Measurements from ENCODE around the gene SLC19A2. TPM values are rescaled to one million over a fixed set of nuclear protein-coding genes. Genes with fewer than 3 reads are reported as not detected.

Gene SLC19A2
- total RNA-seq, 4 donors from 2014 or later = 19.0 to 38.8 (median 20.6) TPM

DNA sequence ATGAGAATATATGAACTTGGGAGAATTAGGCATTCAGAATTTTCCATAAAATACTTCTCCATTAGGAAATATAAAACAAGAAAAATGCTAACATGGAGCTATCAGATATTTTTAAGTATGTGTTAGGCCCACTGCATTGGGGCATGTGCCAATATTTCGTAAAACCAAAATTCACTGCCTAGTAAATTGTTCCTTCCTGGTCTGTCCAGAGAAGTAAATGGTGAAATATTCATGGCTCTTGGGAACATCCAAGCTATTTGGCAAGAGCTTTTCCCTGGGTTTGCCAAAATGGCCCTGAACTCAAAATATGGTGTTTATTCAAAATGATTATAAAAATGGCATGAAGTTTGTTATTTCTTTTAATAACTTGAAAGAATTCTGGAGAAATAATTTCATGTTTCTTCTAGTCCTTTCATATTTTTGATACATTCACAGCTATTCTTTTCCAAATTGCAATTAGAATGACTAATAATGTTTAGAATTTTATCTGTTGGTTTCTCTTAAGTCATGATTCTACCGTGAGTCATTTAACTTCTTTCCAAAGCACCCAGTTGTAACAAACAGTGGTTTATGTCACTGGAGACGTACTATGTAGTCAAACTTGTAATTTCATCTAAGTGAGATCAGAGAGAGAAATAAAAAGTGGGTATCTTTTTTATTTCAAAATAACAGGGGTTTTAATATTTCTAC, 25.7 kb upstream of the SLC19A2 start:
- H3K4me3 ChIP-seq = no peak overlapping the region
- peak overlapping the region; percentile 45 to 68 (median 64) for H3K27ac ChIP-seq (replicated peaks in 1 of 4)
- H3K27me3 ChIP-seq = no peaks in the 10 kb centered on the region
- H3K36me3 ChIP-seq = no peaks in the 10 kb centered on the region
- H3K9me3 ChIP-seq = no peaks in the 10 kb centered on the region
- peaks cover 0 to 28% (median 14%) of the 10 kb centered on the region in 4 donors for H3K4me1 ChIP-seq
- no peak for DNase-seq (ENCODE audit: extremely low spot score)
- WGBS = 52% methylated on average over 3 of the region's 3 CpGs
- TF ChIP-seq, protein P1, sequence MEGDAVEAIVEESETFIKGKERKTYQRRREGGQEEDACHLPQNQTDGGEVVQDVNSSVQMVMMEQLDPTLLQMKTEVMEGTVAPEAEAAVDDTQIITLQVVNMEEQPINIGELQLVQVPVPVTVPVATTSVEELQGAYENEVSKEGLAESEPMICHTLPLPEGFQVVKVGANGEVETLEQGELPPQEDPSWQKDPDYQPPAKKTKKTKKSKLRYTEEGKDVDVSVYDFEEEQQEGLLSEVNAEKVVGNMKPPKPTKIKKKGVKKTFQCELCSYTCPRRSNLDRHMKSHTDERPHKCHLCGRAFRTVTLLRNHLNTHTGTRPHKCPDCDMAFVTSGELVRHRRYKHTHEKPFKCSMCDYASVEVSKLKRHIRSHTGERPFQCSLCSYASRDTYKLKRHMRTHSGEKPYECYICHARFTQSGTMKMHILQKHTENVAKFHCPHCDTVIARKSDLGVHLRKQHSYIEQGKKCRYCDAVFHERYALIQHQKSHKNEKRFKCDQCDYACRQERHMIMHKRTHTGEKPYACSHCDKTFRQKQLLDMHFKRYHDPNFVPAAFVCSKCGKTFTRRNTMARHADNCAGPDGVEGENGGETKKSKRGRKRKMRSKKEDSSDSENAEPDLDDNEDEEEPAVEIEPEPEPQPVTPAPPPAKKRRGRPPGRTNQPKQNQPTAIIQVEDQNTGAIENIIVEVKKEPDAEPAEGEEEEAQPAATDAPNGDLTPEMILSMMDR (IDR thresholded peaks at IDR 0.05) = no peak
- TF ChIP-seq EP300 (IDR thresholded peaks at IDR 0.05) (no peak), POLR2AphosphoS5 (IDR thresholded peaks at IDR 0.05) (peak in 1 of 2 donors; percentile 68), POLR2A (IDR thresholded peaks at IDR 0.05; ENCODE audit: low read depth) (no peak)
- intact Hi-C loops (cut with DNase I) = no loop called here

DNA sequence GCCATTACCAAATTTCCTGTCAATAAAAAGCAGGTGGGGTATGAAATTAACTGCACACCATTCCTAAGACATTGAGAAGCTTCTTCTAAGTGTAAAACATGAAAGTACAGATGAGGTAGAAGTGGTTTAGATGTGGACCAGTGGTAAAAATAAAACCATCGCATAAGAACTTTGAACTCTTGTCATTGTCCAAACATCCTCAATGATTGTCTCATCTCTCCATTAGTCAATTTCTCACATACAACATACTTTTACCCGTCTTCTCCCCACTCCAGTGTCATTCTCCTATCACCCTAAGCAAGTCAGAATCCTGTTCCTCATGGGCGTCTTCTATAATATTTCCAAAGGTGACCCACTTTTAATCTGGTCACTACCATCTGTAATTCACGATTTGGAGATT, 24.3 kb upstream of the SLC19A2 start:
- no peak for DNase-seq (ENCODE audit: extremely low spot score)
- TF ChIP-seq EP300 (IDR thresholded peaks at IDR 0.05) (no peak), POLR2A (IDR thresholded peaks at IDR 0.05; ENCODE audit: low read depth) (no peak), POLR2AphosphoS5 (IDR thresholded peaks at IDR 0.05) (no peak)
- TF ChIP-seq, protein P1 (IDR thresholded peaks at IDR 0.05) = no peak
- Histone ChIP-seq H3K27me3 (no peaks in the 10 kb centered on the region), H3K4me1 (peaks cover 0 to 28% (median 14%) of the 10 kb centered on the region in 4 donors), H3K4me3 (no peak overlapping the region), H3K27ac (replicated peaks in 1 of 4) (peak overlapping the region in 1 of 4 donors; percentile 45), H3K9me3 (no peaks in the 10 kb centered on the region), H3K36me3 (no peaks in the 10 kb centered on the region)
- intact Hi-C loops (cut with DNase I) = no loop called here
- WGBS = 88% methylated on average over 4 of the region's 4 CpGs

DNA sequence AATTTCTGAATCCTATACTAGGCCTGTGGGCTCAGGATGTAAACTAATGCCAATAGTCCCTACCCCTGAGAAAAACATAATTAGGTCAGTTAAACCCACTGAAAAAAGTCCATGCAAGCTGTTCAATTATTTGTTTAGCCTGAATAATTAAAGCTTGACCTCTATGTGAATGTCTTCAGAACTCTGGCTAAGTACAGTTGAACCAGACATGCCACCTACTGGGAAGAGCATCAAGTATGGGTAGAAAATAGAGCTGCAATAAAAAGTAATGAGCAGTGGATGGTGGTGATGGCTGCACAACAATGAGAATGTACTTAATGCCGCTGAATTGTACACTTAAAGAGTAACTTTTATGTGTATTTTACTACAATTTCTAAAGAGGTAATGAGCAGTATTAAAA, 23.6 kb upstream of the SLC19A2 start:
- peaks cover 0 to 28% (median 14%) of the 10 kb centered on the region in 4 donors for H3K4me1 ChIP-seq
- H3K27ac ChIP-seq (replicated peaks in 1 of 4) = no peak overlapping the region
- no peak for DNase-seq (ENCODE audit: extremely low spot score)
- H3K27me3 ChIP-seq = no peaks in the 10 kb centered on the region
- no peaks in the 10 kb centered on the region for H3K36me3 ChIP-seq
- intact Hi-C loops (cut with DNase I) = no loop called here
- TF ChIP-seq, protein P1 (IDR thresholded peaks at IDR 0.05) = no peak
- TF ChIP-seq POLR2A (IDR thresholded peaks at IDR 0.05; ENCODE audit: low read depth) = no peak
- TF ChIP-seq POLR2AphosphoS5 (IDR thresholded peaks at IDR 0.05) = no peak
- no peak for TF ChIP-seq EP300 (IDR thresholded peaks at IDR 0.05)
- 97% methylated on average over 1 of the region's 1 CpG for WGBS
- H3K4me3 ChIP-seq = no peak overlapping the region
- H3K9me3 ChIP-seq = no peaks in the 10 kb centered on the region

DNA sequence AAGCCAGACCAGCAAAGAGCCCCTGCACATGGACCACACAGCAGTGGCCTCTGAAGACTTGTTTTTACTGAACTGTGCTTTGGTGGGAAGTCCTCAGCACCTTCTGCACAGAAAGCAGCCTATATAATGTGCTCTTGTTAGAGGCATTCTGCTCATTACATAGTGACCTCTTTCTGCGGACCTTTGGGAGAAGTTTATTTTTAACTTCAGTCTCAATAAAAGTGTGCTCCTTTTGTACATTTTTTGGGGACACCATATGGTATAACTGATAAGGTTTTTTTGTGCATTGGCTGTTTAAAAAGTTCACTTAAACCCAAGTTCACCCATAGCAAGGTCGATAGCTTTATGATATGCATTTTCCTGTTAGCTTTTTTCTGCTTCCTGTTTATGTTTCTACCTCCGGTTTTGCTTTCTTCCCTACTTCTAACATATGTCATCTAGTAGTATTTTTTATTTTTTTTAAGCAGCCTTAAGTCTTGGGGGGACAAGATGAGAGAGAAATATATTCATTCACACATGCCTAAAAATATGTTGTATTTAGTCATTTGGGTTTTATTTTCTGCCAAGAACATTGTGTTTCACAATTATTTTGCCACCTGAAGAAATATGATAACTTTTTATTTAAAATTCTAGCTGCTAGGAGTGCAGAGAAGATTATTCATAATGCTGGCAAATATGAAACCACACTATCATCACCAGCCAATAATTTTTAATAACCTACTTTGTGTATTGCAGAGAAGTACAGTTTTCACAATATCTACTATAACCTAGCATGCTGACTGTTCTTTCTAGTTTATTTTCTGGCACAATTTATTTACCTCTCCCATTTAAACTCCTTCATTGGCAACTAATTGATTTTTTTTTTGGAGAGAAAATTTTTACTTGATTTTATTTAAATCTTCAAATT, 22.9 kb upstream of the SLC19A2 start:
- intact Hi-C loops (cut with DNase I) = no loop called here
- WGBS = 35% methylated on average over 3 of the region's 3 CpGs
- Histone ChIP-seq H3K4me3 (no peak overlapping the region), H3K36me3 (no peaks in the 10 kb centered on the region), H3K9me3 (no peaks in the 10 kb centered on the region), H3K27me3 (no peaks in the 10 kb centered on the region), H3K27ac (replicated peaks in 1 of 4) (peak overlapping the region in 2 of 4 donors; percentile 1 to 27), H3K4me1 (peaks cover 0 to 28% (median 14%) of the 10 kb centered on the region in 4 donors)
- DNase-seq (ENCODE audit: extremely low spot score) = no peak
- no peak for TF ChIP-seq EP300 (IDR thresholded peaks at IDR 0.05)
- no peak for TF ChIP-seq POLR2A (IDR thresholded peaks at IDR 0.05; ENCODE audit: low read depth)
- TF ChIP-seq, protein P1 (IDR thresholded peaks at IDR 0.05) = no peak
- no peak for TF ChIP-seq POLR2AphosphoS5 (IDR thresholded peaks at IDR 0.05)
